HCT116 (cell line): ENCODE measurements around the gene ZNF488. TPM values are rescaled to one million over a fixed set of nuclear protein-coding genes. Genes with fewer than 3 reads are reported as not detected.

ENCODE experiments used
- ATAC-seq: fragments of 200-7000 bp; cut with Tn5 transposase; 2 replicates; pipeline ENCODE4 v1.9.1; 2020; ENCODE audit warnings: mild to moderate bottlenecking, moderate library complexity
- BruUV-seq: library from RNA; stranded (reverse); fragments of 400-500 nt; replicated peaks from 2 replicates; lab custom pipeline; 2021; lab: Mats Ljungman, UMichigan
- CTCF ChIA-PET: fragments of 300-600 bp; sonication (Branson Sonifier 250); formaldehyde crosslinking; loops from one replicate; lab custom pipeline; 2021; ENCODE audit warnings: antibody characterized with exemption; lab: Charles Lee
- POLR2A ChIA-PET: fragments of 300-600, 350-600 bp; sonication (Branson Sonifier 250); formaldehyde crosslinking; loops from one replicate; lab custom pipeline; 2021; ENCODE audit warnings: antibody characterized with exemption; lab: Charles Lee
- RAD21 ChIA-PET, 2 experiments: fragments of 300-600 bp; sonication (Branson Sonifier 250); formaldehyde crosslinking; loops; one replicate each; lab custom pipeline; 2023; ENCODE audit warnings: low total read pairs in 2 of 2; ENCODE audit not compliant: uncharacterized antibody in 2 of 2, unreplicated experiment in 2 of 2, low non-redundant PET in 1 of 2; lab: Charles Lee
- DNase-seq: peaks from one replicate; pipeline ENCODE4 v3.0.0-alpha.2; 2010; ENCODE audit warnings: low read depth, low spot score
- H2AFZ ChIP-seq: fragments of 200-600 bp; shearing (Covaris generic), sonication (generic); 2 replicates; pipeline ENCODE4 v1.6.1; 2017; ENCODE audit warnings: low read depth, mixed run types, mixed read lengths, antibody characterized with exemption, low read length; ENCODE audit not compliant: poor library complexity, severe bottlenecking
- H3K27ac ChIP-seq: 2 replicates; pipeline ENCODE4 v1.5.1; 2012; ENCODE audit warnings: low read depth, low read length
- H3K27me3 ChIP-seq: fragments of 200-600 bp; sonication (generic); 2 replicates; pipeline ENCODE4 v1.6.1; 2016; ENCODE audit warnings: mixed run types, low read length, mixed read lengths; ENCODE audit not compliant: insufficient read depth
- H3K36me3 ChIP-seq, 2 experiments: fragments of 200-500 bp in 1 of 2; fragments of 200-600 bp in 1 of 2; sonication (Bioruptor generic) in 1 of 2; sonication (generic) in 1 of 2; 2 replicates each; pipeline versions ENCODE4 v1.5.1 to v1.6.1; 2014 to 2016; ENCODE audit warnings: low read length in 2 of 2, inconsistent platforms in 1 of 2, mixed read lengths in 1 of 2, mixed run types in 1 of 2; ENCODE audit not compliant: insufficient read depth in 2 of 2, control insufficient read depth in 1 of 2
- H3K4me1 ChIP-seq, 2 experiments: fragments of 200-600 bp in 1 of 2; sonication (generic) in 1 of 2; 2 replicates each; pipeline versions ENCODE4 v1.5.1 to v1.6.1; 2012 to 2017; ENCODE audit warnings: low read length in 2 of 2, inconsistent platforms in 1 of 2, mild to moderate bottlenecking in 1 of 2, mixed read lengths in 1 of 2, mixed run types in 1 of 2, moderate library complexity in 1 of 2; ENCODE audit not compliant: insufficient read depth in 2 of 2, control insufficient read depth in 1 of 2
- H3K4me2 ChIP-seq: fragments of 200-600 bp; sonication (generic); 2 replicates; pipeline ENCODE4 v1.6.1; 2017; ENCODE audit warnings: mixed run types, low read length, mixed read lengths
- H3K4me3 ChIP-seq, 2 experiments: fragments of 200-600 bp in 1 of 2; sonication (generic) in 1 of 2; replicated peaks in 1 of 2; 2 replicates each; pipeline ENCODE4 v1.5.1; 2011 to 2016; ENCODE audit warnings: low read length in 2 of 2, control low read depth in 1 of 2, low read depth in 1 of 2, mild to moderate bottlenecking in 1 of 2, mixed read lengths in 1 of 2, mixed run types in 1 of 2
- H3K79me2 ChIP-seq: fragments of 200-600 bp; sonication (generic); 2 replicates; pipeline ENCODE4 v1.6.1; 2017; ENCODE audit warnings: mild to moderate bottlenecking, mixed run types, low read length, moderate library complexity, mixed read lengths; ENCODE audit not compliant: insufficient read depth
- H3K9ac ChIP-seq: fragments of 200-600 bp; sonication (generic); 2 replicates; pipeline ENCODE4 v1.6.1; 2016; ENCODE audit warnings: low read length, mixed read lengths
- H3K9me2 ChIP-seq: fragments of 200-600 bp; sonication (generic), shearing (Covaris generic); 2 replicates; pipeline ENCODE4 v1.6.1; 2017; ENCODE audit warnings: mixed run types, mild to moderate bottlenecking, moderate library complexity; ENCODE audit not compliant: insufficient read depth
- H3K9me3 ChIP-seq, 2 experiments: fragments of 200-500 bp in 1 of 2; fragments of 200-600 bp in 1 of 2; sonication (Bioruptor generic) in 1 of 2; sonication (generic) in 1 of 2; 2 replicates each; pipeline ENCODE4 v1.6.1; 2014 to 2017; ENCODE audit warnings: low read length in 2 of 2, mixed read lengths in 2 of 2, inconsistent platforms in 1 of 2, low read depth in 1 of 2, mild to moderate bottlenecking in 1 of 2, mixed run types in 1 of 2, moderate library complexity in 1 of 2; ENCODE audit not compliant: control insufficient read depth in 1 of 2, insufficient read depth in 1 of 2
- H4K20me1 ChIP-seq: fragments of 200-600 bp; sonication (generic), shearing (Covaris generic); 2 replicates; pipeline ENCODE4 v1.6.1; 2017; ENCODE audit warnings: mixed run types, mild to moderate bottlenecking, moderate library complexity; ENCODE audit not compliant: insufficient read depth
- CBX3 ChIP-seq: IDR thresholded peaks from 2 replicates; pipeline ENCODE4 v1.6.1; 2012; ENCODE audit warnings: low read depth
- CEBPB ChIP-seq: IDR thresholded peaks from 2 replicates; pipeline ENCODE4 v1.6.1; 2012; ENCODE audit warnings: low read depth
- CTCF ChIP-seq, 3 experiments: fragments of 200-600 bp in 1 of 3; sonication (generic) in 1 of 3; IDR thresholded peaks in 2 of 3; conservative IDR thresholded peaks in 1 of 3; 2 replicates each; pipeline ENCODE4 v1.5.1; 2012 to 2017; ENCODE audit warnings: low read depth in 2 of 3, low read length in 2 of 3, antibody characterized with exemption in 1 of 3, borderline replicate concordance in 1 of 3, control low read depth in 1 of 3, mild to moderate bottlenecking in 1 of 3, mixed read lengths in 1 of 3, mixed run types in 1 of 3, moderate library complexity in 1 of 3; ENCODE audit not compliant: insufficient read depth in 1 of 3
- EGR1 ChIP-seq: IDR thresholded peaks from 2 replicates; pipeline ENCODE4 v1.6.1; 2012; ENCODE audit warnings: low read depth
- EZH2 ChIP-seq: fragments of 200-600 bp; sonication (generic); IDR thresholded peaks from 2 replicates; pipeline ENCODE4 v1.6.1; 2017; ENCODE audit warnings: antibody characterized with exemption, mixed run types
- EZH2phosphoT487 ChIP-seq: fragments of 200-600 bp; IDR thresholded peaks from 2 replicates; pipeline ENCODE4 v1.6.1; 2018; ENCODE audit warnings: antibody characterized with exemption, borderline replicate concordance
- FOSL1 ChIP-seq: IDR thresholded peaks from 2 replicates; pipeline ENCODE4 v1.6.1; 2012; ENCODE audit warnings: low read depth
- JUND ChIP-seq: IDR thresholded peaks from 2 replicates; pipeline ENCODE4 v1.6.1; 2012
- POLR2A ChIP-seq: IDR thresholded peaks from 2 replicates; pipeline ENCODE4 v1.7.0; 2011; ENCODE audit warnings: borderline replicate concordance; ENCODE audit not compliant: insufficient read depth, insufficient read length; ENCODE audit errors: extremely low read depth
- POLR2AphosphoS5 ChIP-seq: IDR thresholded peaks from 2 replicates; pipeline ENCODE4 v1.6.1; 2011; ENCODE audit warnings: mild to moderate bottlenecking, low read depth, low read length, moderate library complexity
- RAD21 ChIP-seq: IDR thresholded peaks from 2 replicates; pipeline ENCODE4 v1.6.1; 2012; ENCODE audit warnings: low read depth, mild to moderate bottlenecking
- SIN3A ChIP-seq: IDR thresholded peaks from 2 replicates; pipeline ENCODE4 v1.6.1; 2012; ENCODE audit warnings: low read depth
- SP1 ChIP-seq: IDR thresholded peaks from 2 replicates; pipeline ENCODE4 v1.6.1; 2012; ENCODE audit warnings: low read depth
- SRF ChIP-seq: IDR thresholded peaks from 2 replicates; pipeline ENCODE4 v1.6.1; 2012; ENCODE audit warnings: low read depth
- YY1 ChIP-seq: IDR thresholded peaks from 2 replicates; pipeline ENCODE4 v1.6.1; 2011; ENCODE audit warnings: low read length, low read depth, moderate library complexity, mild to moderate bottlenecking; ENCODE audit not compliant: insufficient replicate concordance; ENCODE audit errors: extremely low read depth
- ZFX ChIP-seq: fragments of 450-650 bp; IDR thresholded peaks from 2 replicates; pipeline ENCODE4 v1.6.1; 2017
- ZNF274 ChIP-seq: fragments of 200-500 bp; sonication (Bioruptor generic); IDR thresholded peaks from 2 replicates; pipeline ENCODE4 v1.6.1; 2014; ENCODE audit warnings: mild to moderate bottlenecking, low read depth, low read length, inconsistent platforms
- intact Hi-C: fragments of 100-400 bp; cut with micrococcal nuclease; formaldehyde crosslinking; loops from 2 replicates; pipeline ENCODE4 v1.10.0; 2022
- total RNA-seq: library from RNA; stranded (reverse); gene quantifications from one replicate; pipeline ENCODE4 v1.2.1, GENCODE V29; 2021; ENCODE audit not compliant: unreplicated experiment

The ZNF488 gene
- total RNA-seq, 1 experiment from 2014 or later, result 3.9 TPM

GRCh38 chr10:47400251-47400650, 16.2 kb upstream of the ZNF488 start:
- no peak overlapping the region for H3K4me2 ChIP-seq
- no peak for DNase-seq
- H3K79me2 ChIP-seq, result no peaks in the 10 kb centered on the region
- POLR2A ChIA-PET, result no interaction called here
- no peak for ATAC-seq
- no peak for TF ChIP-seq POLR2A
- no peak for TF ChIP-seq JUND
- TF ChIP-seq SIN3A, result no peak
- TF ChIP-seq ZNF274, result no peak
- no peak for TF ChIP-seq CBX3
- no peak for TF ChIP-seq CTCF (IDR thresholded peaks at IDR 0.05 in 2 of 3, conservative IDR thresholded peaks at IDR 0.05 in 1 of 3; ENCODE audit: borderline replicate concordance in 1 of 3, insufficient read depth in 1 of 3, low read depth in 2 of 3, low read length in 2 of 3)
- no peak for TF ChIP-seq SRF
- no peak for TF ChIP-seq ZFX
- no peak for TF ChIP-seq EZH2
- TF ChIP-seq EGR1, result no peak
- TF ChIP-seq SP1, result no peak
- intact Hi-C loops, result no loop called here
- no peak overlapping the region for H3K4me3 ChIP-seq
- RAD21 ChIA-PET, result no interaction called here
- H3K4me1 ChIP-seq, result peaks cover 44 to 55% of the 10 kb centered on the region in 2 experiments
- no peaks in the 10 kb centered on the region for H3K9me3 ChIP-seq
- no peaks in the 10 kb centered on the region for H3K27me3 ChIP-seq
- no peak overlapping the region for H2AFZ ChIP-seq
- CTCF ChIA-PET, result no interaction called here
- H3K9me2 ChIP-seq, result no peaks in the 10 kb centered on the region
- H3K27ac ChIP-seq, result no peak overlapping the region
- no TSS peak for BruUV-seq
- H4K20me1 ChIP-seq, result no peaks in the 10 kb centered on the region
- H3K36me3 ChIP-seq, result no peaks in the 10 kb centered on the region
- no peak overlapping the region for H3K9ac ChIP-seq

GRCh38 chr10:47397256-47397655, 13.2 kb upstream of the ZNF488 start:
- DNase-seq, result no peak
- Histone ChIP-seq H3K4me1 (peaks cover 15 to 25% of the 10 kb centered on the region in 2 experiments), H3K9me2 (no peaks in the 10 kb centered on the region), H3K9me3 (no peaks in the 10 kb centered on the region)
- intact Hi-C loops, result no loop called here
- POLR2A ChIA-PET, result no interaction called here
- no peak for TF ChIP-seq JUND
- no peak for TF ChIP-seq ZNF274
- TF ChIP-seq POLR2A, result no peak
- no peak for TF ChIP-seq CEBPB
- TF ChIP-seq EZH2phosphoT487, result no peak
- TF ChIP-seq ZFX, result no peak
- no peak for TF ChIP-seq EZH2
- no peak for TF ChIP-seq SRF
- TF ChIP-seq SIN3A, result no peak
- no peak for TF ChIP-seq FOSL1
- no peak for TF ChIP-seq POLR2AphosphoS5
- no peak for TF ChIP-seq RAD21
- no peak for TF ChIP-seq CBX3
- no peak for TF ChIP-seq YY1
- TF ChIP-seq, all 23 proteins: peak for 0
- no peaks in the 10 kb centered on the region for H3K79me2 ChIP-seq
- no peaks in the 10 kb centered on the region for H3K27me3 ChIP-seq
- no TSS peak for BruUV-seq
- no peak overlapping the region for H3K9ac ChIP-seq
- CTCF ChIA-PET, result no interaction called here
- no peak overlapping the region for H3K4me2 ChIP-seq
- no peaks in the 10 kb centered on the region for H3K36me3 ChIP-seq
- ATAC-seq, result no peak
- H3K4me3 ChIP-seq, result no peak overlapping the region
- RAD21 ChIA-PET, result no interaction called here
- H2AFZ ChIP-seq, result no peak overlapping the region
- no peaks in the 10 kb centered on the region for H4K20me1 ChIP-seq
- no peak overlapping the region for H3K27ac ChIP-seq
